Mesenteric fat pad (tissue), 1 donor: Measurements from ENCODE around the gene MYLK4. TPM values are rescaled to one million over a fixed set of nuclear protein-coding genes. Genes with fewer than 3 reads are reported as not detected.

Source experiments
- DNase-seq: peaks from one replicate; pipeline ENCODE4 v3.0.0-alpha.2; 2020; ENCODE audit warnings: low spot score
- total RNA-seq: library from RNA; stranded (reverse); fragmentation: NEBNext Ultra II Directional; extraction: Animal tissue kit (Norgen Biotek cat#: 25700); gene quantifications from one replicate; pipeline ENCODE4 v1.2.1, GENCODE V29; 2021
- donor health status: DM: yes; HTN: yes; CAD: no.

MYLK4 gene
- total RNA-seq, 1 donor from 2014 or later = 0.61 TPM

- DNase-seq = no peak
Observed at GRCh38 chr6:2708456-2708855, 42.3 kb downstream of the MYLK4 start.

GRCh38 chr6:2706558-2706957 lies 44.2 kb downstream of the MYLK4 start:
- DNase-seq = no peak

GRCh38 chr6:2705256-2705655 lies 45.5 kb downstream of the MYLK4 start:
- no peak for DNase-seq

GRCh38 chr6:2697291-2697690 lies 53.4 kb downstream of the MYLK4 start:
- no peak for DNase-seq

GRCh38 chr6:2695454-2696095 lies 55.1 kb downstream of the MYLK4 start:
- no peak for DNase-seq

DNA sequence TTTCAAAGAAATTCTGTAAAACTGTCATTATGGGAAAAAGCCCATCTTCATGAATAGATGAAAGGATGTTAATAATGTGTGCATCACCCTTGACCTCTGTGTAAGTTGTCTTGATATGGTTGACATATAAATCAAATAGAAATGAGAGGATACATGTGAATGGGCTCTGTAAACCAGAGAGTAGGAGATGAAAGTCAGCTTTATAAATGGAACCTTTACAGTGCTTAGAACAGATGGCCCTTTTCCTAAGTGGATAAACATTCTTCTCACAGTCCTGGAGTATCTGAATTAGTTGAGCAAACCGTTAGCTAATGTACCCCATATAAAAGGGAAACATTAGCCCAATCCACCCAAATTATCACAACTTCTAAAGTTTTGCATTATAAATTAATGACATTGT lies 57.5 kb downstream of the MYLK4 start:
- no peak for DNase-seq

- no peak for DNase-seq
Observed at GRCh38 chr6:2688401-2689064, 62.2 kb downstream of the MYLK4 start.

DNA sequence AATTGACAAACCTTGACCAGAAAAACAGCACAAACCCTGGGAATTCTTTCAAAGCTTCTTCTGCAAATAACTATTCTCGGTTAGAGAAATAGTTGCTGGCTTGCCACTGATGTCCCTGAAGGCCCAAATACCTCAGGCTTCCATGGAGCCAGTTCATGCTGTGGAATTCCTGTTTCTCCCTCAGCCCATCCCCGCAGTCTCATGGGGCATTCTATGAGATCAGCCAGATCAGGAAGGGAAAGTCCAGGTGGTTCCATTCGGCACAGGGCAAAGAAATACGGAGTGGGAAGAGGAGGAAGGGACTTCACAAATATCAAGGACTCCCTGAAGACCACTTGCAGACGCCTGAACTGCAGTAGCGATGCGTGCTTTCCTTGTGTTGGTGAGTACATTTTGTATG lies 63.3 kb downstream of the MYLK4 start:
- no peak for DNase-seq

DNA sequence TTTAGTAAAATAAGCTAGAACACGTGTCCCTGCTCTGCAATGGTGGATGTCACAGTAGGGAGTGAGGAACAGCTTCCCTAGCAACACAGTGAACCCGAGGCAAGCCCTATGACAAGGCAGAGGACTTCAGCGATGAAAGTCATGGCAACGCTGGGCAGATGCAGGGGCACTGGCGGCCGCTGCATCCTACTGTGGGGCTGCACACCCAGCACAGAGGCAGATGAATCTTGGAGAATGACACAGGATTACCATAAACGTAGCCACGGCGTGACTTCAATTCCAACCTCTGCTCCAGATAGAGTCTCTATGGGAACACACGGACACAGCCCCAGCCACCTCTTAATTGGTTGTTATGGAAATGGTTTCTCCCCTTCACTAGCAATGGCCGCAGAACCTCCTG lies 64.2 kb downstream of the MYLK4 start:
- no peak for DNase-seq

GRCh38 chr6:2684766-2685754 lies 65.7 kb downstream of the MYLK4 start:
- DNase-seq = no peak

DNA sequence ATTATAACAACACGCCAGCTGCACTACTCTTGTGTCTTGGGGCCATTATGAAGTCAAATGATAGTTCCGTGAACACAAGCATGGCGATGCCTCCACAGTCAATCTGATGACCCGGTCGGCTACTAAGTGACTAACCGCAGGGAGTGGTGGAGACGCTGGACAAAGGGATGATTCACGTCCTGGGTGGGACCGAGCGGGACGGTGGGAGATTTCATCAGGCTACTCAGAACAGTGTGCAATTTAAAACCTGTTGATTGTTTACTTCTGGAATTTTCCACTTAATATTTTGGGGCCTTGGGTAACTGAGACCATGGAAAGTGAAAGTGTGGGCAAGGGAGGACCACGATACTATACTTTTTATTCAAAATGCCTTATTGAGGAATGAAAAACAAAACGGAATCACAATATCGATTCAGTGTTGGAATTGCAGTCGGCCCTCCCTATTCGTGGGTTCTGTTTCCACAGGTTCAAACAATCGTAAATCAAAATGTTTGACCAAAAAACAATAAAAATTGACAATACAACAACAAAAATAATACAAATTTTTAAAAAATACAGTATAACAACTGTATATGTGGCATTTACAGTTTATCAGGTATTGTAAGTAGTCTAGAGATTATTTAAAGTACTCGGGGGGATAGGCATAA lies 66.5 kb downstream of the MYLK4 start:
- DNase-seq = no peak

DNA sequence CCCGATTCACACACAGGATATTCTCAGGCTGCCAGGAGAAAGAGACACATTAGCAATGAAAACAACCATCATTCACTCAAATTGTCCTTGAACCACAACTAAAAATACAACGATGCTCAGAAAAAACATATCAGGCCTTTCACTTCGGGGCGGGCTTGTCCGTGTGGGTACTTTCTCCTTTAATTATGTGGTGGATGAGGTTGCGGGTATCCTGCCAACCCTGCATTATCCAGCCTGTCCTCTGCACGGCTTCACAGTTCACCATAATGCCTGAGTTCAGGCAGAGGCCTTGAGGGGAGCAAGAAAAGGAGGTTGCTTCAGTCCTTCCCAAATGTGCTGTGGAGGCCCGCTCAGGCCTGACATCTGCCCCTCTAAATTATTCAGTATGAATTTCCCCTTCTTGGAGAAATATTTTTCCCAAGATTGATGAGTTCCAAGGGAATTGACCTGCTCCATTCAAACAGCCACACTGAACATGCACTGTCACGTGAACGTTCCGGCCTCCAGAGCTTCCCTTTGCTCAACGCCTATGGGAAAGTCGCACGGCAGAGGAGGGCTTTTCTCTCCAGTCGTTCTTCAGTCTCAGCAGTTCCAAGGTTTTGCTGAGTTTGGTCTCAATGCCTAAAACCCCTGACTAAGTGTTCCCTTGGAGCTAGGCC lies 70.3 kb downstream of the MYLK4 start:
- no peak for DNase-seq

DNA sequence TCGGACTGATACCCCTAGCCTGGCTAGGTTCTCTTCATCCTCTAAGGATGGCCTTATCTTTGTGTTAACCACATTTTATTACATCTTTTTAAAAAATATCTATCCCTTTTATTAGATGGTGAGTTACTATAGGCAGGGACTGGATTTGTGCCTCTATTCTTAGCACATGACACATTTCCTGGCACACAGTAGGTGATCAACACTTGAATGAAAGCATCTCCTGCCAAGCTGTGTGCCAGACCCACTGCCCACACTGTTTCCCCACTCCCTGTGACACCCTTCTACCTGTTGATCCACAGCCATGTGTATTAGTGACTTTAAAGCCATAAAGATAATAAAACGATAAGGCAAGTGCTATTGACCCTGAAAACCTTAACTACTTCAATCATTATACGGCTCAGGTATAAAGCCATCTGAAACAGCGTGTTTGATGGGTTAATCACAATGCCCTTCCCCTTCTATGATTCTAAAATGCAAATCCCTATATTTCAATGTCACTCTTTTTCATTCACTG lies 73.6 kb downstream of the MYLK4 start:
- DNase-seq = no peak

GRCh38 chr6:2676048-2676447 lies 74.7 kb downstream of the MYLK4 start:
- DNase-seq = no peak

GRCh38 chr6:2674857-2675256 lies 75.9 kb downstream of the MYLK4 start:
- no peak for DNase-seq

DNA sequence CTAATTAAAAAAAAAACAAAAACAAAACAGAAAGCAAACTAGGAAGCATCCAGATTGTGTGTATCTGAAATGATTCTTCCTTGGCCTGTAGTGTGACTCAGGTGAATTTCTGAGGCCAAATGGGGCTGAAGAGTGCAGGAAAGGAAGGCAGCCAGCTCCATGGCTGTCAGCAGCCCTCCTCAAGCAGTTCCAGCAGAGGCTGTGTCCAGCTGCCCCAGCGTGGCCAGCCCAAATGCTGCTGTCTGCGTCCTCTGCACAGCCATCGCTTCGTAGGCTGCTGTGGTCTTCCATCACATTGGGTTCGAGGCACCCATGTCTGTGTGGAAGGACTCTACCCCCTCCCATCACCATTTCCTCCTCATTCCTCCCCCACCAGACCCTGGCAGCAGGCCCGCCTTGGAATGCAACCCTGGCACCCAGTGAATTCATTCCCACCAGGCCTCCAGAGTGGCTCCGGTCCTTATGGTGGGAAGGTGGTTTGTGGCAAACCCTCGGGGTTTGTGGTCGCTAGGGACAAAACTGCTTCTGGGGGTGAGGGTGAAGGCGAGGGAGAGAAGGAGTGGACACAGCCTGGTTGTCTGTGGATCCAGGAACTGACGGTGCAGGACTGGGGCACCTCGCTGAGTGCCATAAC lies 81.5 kb downstream of the MYLK4 start:
- no peak for DNase-seq

DNA sequence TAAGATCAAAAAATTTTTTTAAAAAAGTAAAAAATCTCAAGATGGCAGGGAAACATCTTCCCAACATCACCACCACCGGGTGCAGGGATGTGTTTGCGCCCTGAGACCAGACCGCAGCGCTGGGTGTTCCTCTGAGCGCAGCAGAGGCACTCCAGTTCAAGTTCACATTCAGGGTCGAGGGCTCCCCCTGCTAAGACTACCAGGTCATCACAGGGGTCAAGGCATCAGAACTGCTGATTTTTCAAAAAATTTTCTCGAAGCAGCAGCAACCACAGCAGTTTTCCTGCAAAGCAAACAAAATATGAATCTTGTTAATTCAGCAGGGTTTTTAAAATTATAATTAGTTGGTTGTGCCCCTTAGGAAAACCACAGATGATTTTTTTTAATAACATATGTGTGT lies 83.1 kb downstream of the MYLK4 start:
- DNase-seq = no peak

- no peak for DNase-seq
Observed at GRCh38 chr6:2666906-2667575, 83.7 kb downstream of the MYLK4 start.

- DNase-seq = no peak
Observed at GRCh38 chr6:2665146-2666070, 85.3 kb downstream of the MYLK4 start.
